ENCODE data around the gene SLC5A11.
"Not testable (repeated sequence)": the region's sequence is repeated elsewhere in the genome, so short reads cannot be mapped to it uniquely, and the experiment has no call there.

SLC5A11 gene

GRCh38 chr16:24836836-24837235 lies 8.9 kb upstream of the SLC5A11 start:
- no peak for DNase-seq (ENCODE audit: low read depth)

GRCh38 chr16:24837969-24838368 lies 7.8 kb upstream of the SLC5A11 start:
- no peak for DNase-seq (ENCODE audit: low read depth)

- no peak for DNase-seq (ENCODE audit: low read depth)
Observed at GRCh38 chr16:24838554-24839266, 7.1 kb upstream of the SLC5A11 start.

DNA sequence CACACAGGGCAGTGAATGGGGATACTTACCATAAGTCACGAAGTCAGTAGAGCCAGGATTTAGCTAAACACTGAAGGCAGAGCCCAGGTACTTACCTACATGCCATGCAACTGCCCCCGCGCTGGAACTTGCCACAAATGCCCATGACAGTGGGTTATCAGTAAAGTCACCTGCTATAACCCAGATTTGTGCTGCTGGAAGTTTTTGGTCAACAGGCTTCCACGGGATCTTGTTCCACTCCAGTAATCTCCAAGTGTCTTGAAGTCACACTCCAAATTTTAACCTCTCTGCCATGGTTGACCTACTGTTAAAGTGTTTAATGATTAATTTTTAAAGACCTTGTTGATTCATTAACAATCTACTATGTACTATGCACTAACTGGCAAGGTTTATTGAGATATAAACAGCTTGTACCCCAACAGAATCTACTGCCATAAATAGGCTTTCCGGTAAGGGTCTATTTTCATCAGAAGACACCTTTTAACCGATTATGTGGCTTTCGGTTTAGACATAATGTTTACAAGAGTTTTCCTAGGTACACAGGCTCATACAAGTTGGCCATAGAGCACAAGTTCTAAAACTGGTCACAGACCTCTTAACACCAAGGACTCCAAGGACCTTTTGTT lies 6.3 kb upstream of the SLC5A11 start:
- no peak for DNase-seq (ENCODE audit: low read depth)

DNA sequence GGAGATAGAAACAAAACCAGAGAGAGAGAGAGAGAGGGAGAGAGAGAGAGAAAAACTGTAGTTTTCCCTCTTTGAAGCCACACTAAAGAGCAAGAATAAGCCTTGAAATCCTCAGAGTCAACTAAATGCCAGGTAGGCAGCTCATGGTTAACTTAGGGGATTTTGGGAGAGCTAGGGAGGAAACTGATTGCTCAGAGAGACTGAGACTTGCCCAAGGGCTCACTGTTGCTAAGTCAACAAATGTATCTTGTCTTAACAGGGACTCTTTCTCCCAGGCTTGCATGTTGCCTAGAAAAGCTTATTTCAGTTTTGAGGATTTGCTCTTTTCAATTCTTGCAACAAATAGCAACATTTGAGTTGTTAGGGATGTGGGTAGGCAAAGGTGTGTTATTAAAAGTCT lies 4.5 kb upstream of the SLC5A11 start:
- no peak for DNase-seq (ENCODE audit: low read depth)

DNA sequence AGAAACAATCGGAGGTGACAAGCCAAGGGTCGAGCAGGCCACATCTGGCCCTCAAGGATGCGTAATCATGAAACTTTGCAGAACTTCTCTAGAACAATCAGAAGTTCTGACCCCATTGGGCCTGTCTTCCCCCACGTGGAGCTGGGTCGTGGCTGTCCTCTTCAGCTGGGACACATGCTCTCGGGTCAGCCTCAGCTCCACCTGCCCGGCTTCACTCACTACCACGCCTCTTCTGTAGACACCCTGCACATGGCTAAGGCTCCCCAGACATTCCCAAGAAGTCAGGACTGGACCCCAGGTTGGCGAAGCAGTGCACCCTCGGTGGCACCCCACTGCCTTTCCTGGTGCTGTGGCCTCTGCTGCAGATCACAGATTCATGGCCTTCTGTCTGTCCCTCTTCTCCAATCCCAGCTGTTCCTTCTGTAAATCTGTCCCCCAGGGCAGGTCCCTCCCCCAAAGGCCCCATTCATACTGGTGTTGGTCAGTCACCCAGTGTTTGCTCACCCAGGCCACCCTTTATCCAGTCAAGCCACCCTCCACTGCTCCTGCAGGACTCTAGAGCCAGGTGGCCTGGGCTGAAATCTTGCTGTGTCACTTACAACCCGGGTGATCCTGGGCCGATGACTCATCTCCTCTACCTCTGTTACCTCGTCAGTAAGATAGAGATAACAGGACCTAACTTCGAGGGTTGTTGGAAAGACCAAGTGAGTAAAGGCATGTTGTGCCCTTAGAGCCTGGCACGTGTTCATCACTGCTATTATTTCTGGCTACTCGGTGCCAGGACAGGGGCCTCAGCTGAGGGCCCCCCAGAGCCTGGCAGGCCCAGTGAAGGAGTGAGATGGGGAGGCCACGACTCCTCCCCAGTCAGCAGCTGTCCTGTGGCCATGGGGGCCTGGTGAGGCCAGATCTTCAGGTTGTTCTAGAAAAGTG lies 1.4 kb upstream of the SLC5A11 start:
- DNase-seq (ENCODE audit: low read depth): no peak

DNA sequence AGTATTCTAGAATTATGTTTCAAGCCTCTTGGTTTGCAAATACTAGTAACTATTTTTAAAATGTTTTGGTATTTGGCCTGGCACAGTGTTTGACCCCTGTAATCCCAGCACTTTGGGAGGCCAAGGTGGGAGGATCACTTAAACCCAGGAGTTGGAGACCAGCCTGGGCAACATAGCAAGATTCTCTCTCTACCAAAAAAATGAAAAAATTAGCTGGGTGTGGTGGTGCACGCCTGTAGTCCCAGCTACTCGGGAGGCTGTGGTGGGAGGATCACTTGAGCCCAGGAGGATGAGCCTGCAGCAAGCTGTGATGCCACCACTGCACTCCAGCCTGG lies 765 bp upstream of the SLC5A11 start:
- not testable (repeated sequence) for DNase-seq (ENCODE audit: low read depth)

- DNase-seq (ENCODE audit: low read depth): no peak
Observed at GRCh38 chr16:24846548-24847357, 990 bp downstream of the SLC5A11 start.

DNA sequence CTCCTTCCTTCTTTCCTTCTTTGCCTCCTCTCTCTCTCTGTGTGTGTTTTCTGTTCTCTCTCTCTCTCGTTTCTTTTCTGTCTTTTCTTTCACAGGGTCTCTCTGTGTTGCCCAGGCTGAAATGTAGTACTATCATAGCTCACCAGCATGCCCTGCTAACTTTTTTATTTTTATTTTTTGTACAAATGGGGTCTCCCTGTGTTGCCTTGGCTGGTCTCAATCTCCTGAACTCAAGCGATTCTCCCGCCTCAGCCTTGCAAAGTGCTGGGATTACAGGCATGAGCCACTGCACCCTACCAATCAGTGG lies 1.5 kb downstream of the SLC5A11 start:
- DNase-seq (ENCODE audit: low read depth): no peak

GRCh38 chr16:24848065-24848464 lies 2.3 kb downstream of the SLC5A11 start:
- DNase-seq (ENCODE audit: low read depth): no peak

DNA sequence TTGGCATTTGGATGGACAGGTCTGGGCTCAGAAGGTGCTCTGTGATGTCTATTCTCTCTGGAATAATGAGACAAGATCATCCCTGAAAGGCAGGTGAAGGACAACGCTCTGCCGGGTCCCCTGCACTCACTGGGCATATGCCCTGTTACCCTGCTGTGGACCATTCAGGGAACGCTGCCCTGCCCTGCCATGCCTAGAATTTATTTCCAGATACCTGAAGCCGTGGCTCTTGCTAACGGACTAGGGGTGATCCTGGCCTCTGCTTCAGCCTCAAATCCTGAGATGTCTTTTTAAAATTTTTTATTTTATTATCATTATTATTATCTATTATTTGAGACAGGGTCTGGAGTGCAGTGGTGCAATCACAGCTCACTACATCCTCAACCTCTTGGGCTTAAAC lies 3.9 kb downstream of the SLC5A11 start:
- DNase-seq (ENCODE audit: low read depth): no peak

GRCh38 chr16:24850289-24850938 lies 4.7 kb downstream of the SLC5A11 start:
- no peak for DNase-seq (ENCODE audit: low read depth)

DNA sequence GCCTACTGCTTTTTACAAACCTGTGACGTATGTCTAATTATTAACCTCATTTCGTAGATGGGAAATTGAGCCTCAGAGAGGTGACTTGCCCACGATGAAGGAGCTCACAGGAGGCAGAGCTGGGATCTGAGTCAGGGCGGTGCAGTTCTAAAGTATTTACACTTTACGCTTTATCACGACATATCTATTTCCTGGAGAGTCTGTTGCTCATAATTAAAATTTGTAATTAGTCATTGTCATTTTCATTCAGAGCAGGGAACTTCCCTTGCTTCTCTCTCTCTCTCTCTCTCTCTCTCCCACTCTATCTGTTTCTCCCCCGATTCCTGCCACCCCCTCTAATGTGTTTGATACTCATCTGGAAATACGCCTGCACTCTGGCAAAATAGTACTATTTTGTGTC lies 5.9 kb downstream of the SLC5A11 start:
- no peak for DNase-seq (ENCODE audit: low read depth)

DNA sequence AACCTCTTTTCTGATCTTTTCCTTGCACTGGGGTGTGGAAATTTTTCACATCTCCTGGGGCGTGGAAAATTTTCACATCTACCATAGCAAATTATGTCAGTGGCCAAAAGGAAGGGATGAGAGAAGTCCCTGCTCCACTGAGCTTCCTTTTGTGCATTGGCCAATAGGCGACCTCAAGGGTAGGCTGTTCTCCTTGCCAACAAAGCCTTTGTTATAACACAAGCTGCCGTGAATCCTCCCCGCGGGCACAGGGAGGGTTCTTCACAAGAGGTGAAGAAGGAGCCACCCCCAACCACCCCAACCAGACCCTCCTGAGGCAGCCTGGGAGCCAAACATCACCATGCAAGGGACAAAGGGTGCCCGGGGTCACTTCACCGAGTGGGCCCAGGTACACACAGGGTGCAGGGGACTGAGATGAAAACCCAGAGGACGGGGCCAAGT lies 6.5 kb downstream of the SLC5A11 start:
- DNase-seq (ENCODE audit: low read depth): no peak

DNA sequence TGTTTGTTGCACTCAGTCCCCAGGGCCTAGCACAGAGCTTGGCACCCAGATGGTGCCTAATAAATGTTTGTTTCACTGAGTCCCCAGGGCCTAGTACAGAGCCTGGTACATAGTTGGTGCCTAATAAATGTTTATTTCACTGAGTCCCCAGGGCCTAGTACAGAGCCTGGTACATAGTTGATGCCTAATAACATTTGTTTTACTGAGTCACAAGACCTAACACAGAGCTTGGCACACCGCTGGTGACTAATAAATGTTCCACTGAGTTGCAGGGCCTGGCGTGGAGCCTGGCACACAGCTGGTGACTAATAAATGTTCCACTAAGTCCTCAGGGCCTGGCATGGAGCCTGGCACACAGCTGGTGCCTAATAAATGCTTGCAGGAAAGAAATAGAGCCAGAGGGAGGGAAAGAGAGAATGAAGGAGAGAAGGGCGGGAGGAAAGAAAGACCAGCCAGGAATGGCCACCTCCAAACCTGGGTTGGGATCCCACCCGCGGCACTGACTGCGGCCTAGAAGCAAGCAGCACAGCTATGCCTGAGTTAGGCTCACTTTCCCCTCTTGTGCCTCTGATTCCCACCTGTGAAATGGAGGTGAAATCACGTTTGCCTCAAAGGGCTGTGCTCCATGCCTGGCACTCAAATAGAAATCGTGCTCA lies 7.5 kb downstream of the SLC5A11 start:
- no peak for DNase-seq (ENCODE audit: low read depth)

GRCh38 chr16:24853830-24854229 lies 8.1 kb downstream of the SLC5A11 start:
- DNase-seq (ENCODE audit: low read depth): no peak

DNA sequence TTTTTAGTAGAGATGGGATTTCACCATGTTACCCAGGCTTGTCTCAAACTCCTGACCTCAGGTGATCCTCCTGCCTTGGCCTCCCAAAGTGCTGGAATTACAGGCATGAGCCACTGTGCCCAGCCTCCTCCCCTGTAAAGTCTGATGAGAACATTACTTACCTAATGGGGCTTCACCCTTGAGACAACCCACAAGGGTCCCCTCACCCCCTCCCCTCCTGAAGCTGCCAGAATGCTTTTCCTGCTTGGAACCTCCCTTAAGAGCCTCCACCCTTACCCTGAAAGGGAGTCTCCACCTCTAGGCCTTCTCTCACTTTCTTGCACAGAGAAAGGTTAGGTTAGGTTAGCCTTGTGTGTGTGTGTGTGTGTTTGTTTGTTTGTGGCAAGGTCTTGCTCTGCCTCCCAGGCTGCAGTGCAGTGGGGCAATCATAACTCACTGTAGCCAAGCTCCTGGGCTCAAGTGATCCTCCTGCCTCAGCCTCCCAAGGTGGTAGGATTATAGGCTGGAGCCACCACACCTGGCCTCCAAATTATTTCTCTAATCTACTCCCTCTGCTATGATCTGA lies 8.9 kb downstream of the SLC5A11 start:
- no peak for DNase-seq (ENCODE audit: low read depth)

DNA sequence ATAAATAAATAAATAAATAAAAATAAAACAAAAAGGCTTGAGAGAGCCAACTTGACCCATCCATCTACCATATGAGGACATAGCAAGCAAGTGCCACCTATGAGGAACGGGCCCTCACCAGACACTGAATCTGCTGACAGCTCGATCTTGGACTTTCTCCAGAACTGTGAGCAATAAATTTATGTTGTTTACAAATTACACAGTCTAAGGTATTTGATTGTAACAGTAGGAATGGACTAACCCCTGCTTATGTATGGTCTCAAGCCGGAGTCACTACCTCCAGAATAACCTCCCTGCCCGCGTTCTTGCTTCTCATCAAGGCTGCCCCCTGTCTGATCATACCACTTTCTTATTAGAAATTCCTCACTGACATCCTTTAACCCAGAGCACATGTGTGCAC lies 9.9 kb downstream of the SLC5A11 start:
- DNase-seq (ENCODE audit: low read depth): no peak

- DNase-seq (ENCODE audit: low read depth): not testable (repeated sequence)
Observed at GRCh38 chr16:24856871-24857270, 11.1 kb downstream of the SLC5A11 start.

GRCh38 chr16:24858219-24859041 lies 12.7 kb downstream of the SLC5A11 start:
- DNase-seq (ENCODE audit: low read depth): no peak
